NCI-H187 treated with DMSO at 0.1 percent for 48 hours (cell line): ENCODE results near the gene RPL13A.
"Not testable (repeated sequence)": the region's sequence is repeated elsewhere in the genome, so short reads cannot be mapped to it uniquely, and the experiment has no call there.

Experiments used
- DNase-seq: peaks from one replicate; lab custom pipeline; 2025; lab: John Stamatoyannopoulos, UW

The RPL13A gene

GRCh38 chr19:49456326-49456725 lies 31.1 kb upstream of the RPL13A start:
- no peak for DNase-seq

- DNase-seq: no peak
Measured at GRCh38 chr19:49458567-49458903, 28.9 kb upstream of the RPL13A start.

- no peak for DNase-seq
Measured at GRCh38 chr19:49459388-49459787, 28.0 kb upstream of the RPL13A start.

- DNase-seq: not testable (repeated sequence)
Measured at GRCh38 chr19:49461130-49461529, 26.3 kb upstream of the RPL13A start.

- no peak for DNase-seq
Measured at GRCh38 chr19:49461656-49462055, 25.8 kb upstream of the RPL13A start.

- no peak for DNase-seq
Measured at GRCh38 chr19:49462492-49462891, 24.9 kb upstream of the RPL13A start.

- DNase-seq: no peak
Measured at GRCh38 chr19:49463960-49464740, 23.3 kb upstream of the RPL13A start.

GRCh38 chr19:49465371-49465770 lies 22.0 kb upstream of the RPL13A start:
- no peak for DNase-seq

- DNase-seq: no peak
Measured at GRCh38 chr19:49468199-49468598, 19.2 kb upstream of the RPL13A start.

GRCh38 chr19:49468746-49469447 lies 18.5 kb upstream of the RPL13A start:
- DNase-seq: peak; percentile 90

GRCh38 chr19:49469828-49470614 lies 17.4 kb upstream of the RPL13A start:
- DNase-seq: no peak

- DNase-seq: no peak
Measured at GRCh38 chr19:49470615-49470978, 16.8 kb upstream of the RPL13A start.

- no peak for DNase-seq
Measured at GRCh38 chr19:49472936-49473335, 14.5 kb upstream of the RPL13A start.

- DNase-seq: not testable (repeated sequence)
Measured at GRCh38 chr19:49473501-49473867, 13.9 kb upstream of the RPL13A start.

- no peak for DNase-seq
Measured at GRCh38 chr19:49473868-49474541, 13.4 kb upstream of the RPL13A start, which contains the start of gene FLT3LG. Gene FLT3LG, plus strand, starts transcription at chr19:49474215. Its CDS starts 425 bp downstream, at chr19:49474640.

GRCh38 chr19:49474542-49474924 lies 12.9 kb upstream of the RPL13A start:
- no peak for DNase-seq

- DNase-seq: no peak
Measured at GRCh38 chr19:49475191-49475917, 12.1 kb upstream of the RPL13A start.

- DNase-seq: no peak
Measured at GRCh38 chr19:49475995-49476880, 11.2 kb upstream of the RPL13A start.

- DNase-seq: no peak
Measured at GRCh38 chr19:49479975-49480628, 7.3 kb upstream of the RPL13A start.
